BLaER1 treated with 17β-estradiol and CSF1 and Interleukin-3, amounts not matched to agents 10 nM and 100 nM (cell line): Measurements from ENCODE around the gene SAFB2.

Source experiments
- H3K27ac ChIP-seq, 11 experiments: shearing (Covaris generic); formaldehyde crosslinking; 2 replicates each; pipeline ENCODE4 v1.8.1; 2022
- H3K27me3 ChIP-seq, 11 experiments: shearing (Covaris generic); formaldehyde crosslinking; 2 replicates each; pipeline ENCODE4 v1.8.1; 2022
- H3K36me3 ChIP-seq, 11 experiments: shearing (Covaris generic); formaldehyde crosslinking; 2 replicates each; pipeline ENCODE4 v1.8.1; 2022
- H3K4me1 ChIP-seq, 10 experiments: shearing (Covaris generic); formaldehyde crosslinking; 2 replicates each; pipeline ENCODE4 v1.8.1; 2022
- H3K4me2 ChIP-seq, 11 experiments: shearing (Covaris generic); formaldehyde crosslinking; 2 replicates each; pipeline ENCODE4 v1.8.1; 2022
- H3K4me3 ChIP-seq, 10 experiments: shearing (Covaris generic); formaldehyde crosslinking; 2 replicates each; pipeline ENCODE4 v1.8.1; 2022
- H3K9ac ChIP-seq, 11 experiments: shearing (Covaris generic); formaldehyde crosslinking; 2 replicates each; pipeline ENCODE4 v1.8.1; 2022
- H3K9me3 ChIP-seq, 11 experiments: shearing (Covaris generic); formaldehyde crosslinking; replicated peaks in 1 of 11; 2 replicates each; pipeline ENCODE4 v1.8.1; 2022
- H4K20me1 ChIP-seq, 11 experiments: shearing (Covaris generic); formaldehyde crosslinking; 2 replicates each; pipeline ENCODE4 v1.8.1; 2022
- Cebpa-rat ChIP-seq, 11 experiments: shearing (Covaris generic); IDR thresholded peaks; 2 replicates each; pipeline ENCODE4 v1.8.1; 2022

The SAFB2 gene

GRCh38 chr19:5560156-5560555, 62.4 kb downstream of the SAFB2 start:
- Histone ChIP-seq H3K9me3 (peaks cover 8 to 14% (median 10%) of the 10 kb centered on the region in 11 experiments), H3K27me3 (no peaks in the 10 kb centered on the region), H3K4me1 (peaks cover 0 to 32% (median 16%) of the 10 kb centered on the region in 10 experiments; a peak in 18 of 20 replicates), H3K36me3 (no peaks in the 10 kb centered on the region; a peak in 1 of 22 replicates), H3K4me2 (no peak overlapping the region), H4K20me1 (peaks cover 0 to 6% (median 0%) of the 10 kb centered on the region in 11 experiments; a peak in 3 of 22 replicates), H3K9ac (no peak overlapping the region), H3K4me3 (no peak overlapping the region), H3K27ac (no peak overlapping the region)
- TF ChIP-seq Cebpa-rat (IDR thresholded peaks at IDR 0.05): no peak

DNA sequence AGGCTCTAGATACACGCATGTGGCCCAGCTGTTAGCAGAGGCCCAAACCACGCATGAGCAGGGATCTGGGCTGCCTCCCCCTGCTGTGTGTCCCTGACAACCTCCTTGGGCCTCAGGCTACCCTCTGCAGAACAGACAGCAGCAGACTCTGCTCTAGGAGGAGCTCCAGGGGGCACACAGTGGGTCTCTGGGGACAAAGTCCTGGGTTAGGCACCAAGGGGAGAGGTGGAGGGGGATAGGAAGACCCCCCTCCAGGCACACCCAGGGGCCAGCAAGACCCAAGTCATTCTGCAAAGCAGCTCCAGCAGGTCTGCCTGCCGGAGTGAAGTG, 62.8 kb downstream of the SAFB2 start:
- Histone ChIP-seq H3K4me3 (no peak overlapping the region), H3K4me2 (no peak overlapping the region), H3K36me3 (no peaks in the 10 kb centered on the region; a peak in 1 of 22 replicates), H3K9me3 (peaks cover 8 to 14% (median 10%) of the 10 kb centered on the region in 11 experiments), H3K27ac (no peak overlapping the region), H3K9ac (no peak overlapping the region), H4K20me1 (peaks cover 0 to 6% (median 0%) of the 10 kb centered on the region in 11 experiments; a peak in 3 of 22 replicates), H3K4me1 (peaks cover 0 to 32% (median 16%) of the 10 kb centered on the region in 10 experiments; a peak in 18 of 20 replicates), H3K27me3 (no peaks in the 10 kb centered on the region)
- TF ChIP-seq Cebpa-rat (IDR thresholded peaks at IDR 0.05): no peak

DNA sequence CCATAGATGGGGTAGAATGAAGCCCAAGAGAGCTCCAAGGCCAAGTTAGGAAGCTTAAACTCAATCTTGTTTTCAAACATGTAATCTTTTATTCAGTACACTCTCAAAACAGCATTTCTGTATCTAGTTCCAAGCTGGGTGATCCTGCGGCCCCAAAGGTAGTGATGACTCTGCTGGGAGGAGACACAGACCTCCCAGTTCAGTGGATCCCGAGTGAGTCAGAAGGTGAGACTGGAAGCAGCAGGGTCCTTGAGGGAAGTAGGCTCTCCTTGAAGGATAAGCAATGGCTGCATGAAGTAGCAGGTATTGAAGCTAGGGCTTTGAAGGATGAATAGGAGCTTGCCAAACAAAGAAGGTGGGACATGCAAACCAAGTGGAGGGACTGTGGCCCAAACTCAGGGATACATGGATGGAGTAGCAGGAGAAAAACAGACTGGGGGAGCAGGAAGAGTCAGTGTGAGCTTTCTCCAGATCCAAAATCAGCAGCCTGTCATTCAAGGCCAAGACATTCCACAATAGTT, 64.4 kb downstream of the SAFB2 start:
- H3K4me1 ChIP-seq: peaks cover 0 to 19% (median 11%) of the 10 kb centered on the region in 10 experiments; a peak in 17 of 20 replicates
- peak overlapping the region in 8 of 11 experiments; percentile 39 to 71 (median 56); a peak in 12 of 22 replicates for H3K4me2 ChIP-seq
- H3K9me3 ChIP-seq: peaks cover 8 to 14% (median 10%) of the 10 kb centered on the region in 11 experiments
- H3K27ac ChIP-seq: no peak overlapping the region
- no peak for TF ChIP-seq Cebpa-rat (IDR thresholded peaks at IDR 0.05)
- no peak overlapping the region for H3K4me3 ChIP-seq
- no peaks in the 10 kb centered on the region; a peak in 1 of 22 replicates for H3K36me3 ChIP-seq
- H3K27me3 ChIP-seq: no peaks in the 10 kb centered on the region
- no peak overlapping the region for H3K9ac ChIP-seq
- peaks cover 0 to 6% (median 0%) of the 10 kb centered on the region in 11 experiments; a peak in 3 of 22 replicates for H4K20me1 ChIP-seq

DNA sequence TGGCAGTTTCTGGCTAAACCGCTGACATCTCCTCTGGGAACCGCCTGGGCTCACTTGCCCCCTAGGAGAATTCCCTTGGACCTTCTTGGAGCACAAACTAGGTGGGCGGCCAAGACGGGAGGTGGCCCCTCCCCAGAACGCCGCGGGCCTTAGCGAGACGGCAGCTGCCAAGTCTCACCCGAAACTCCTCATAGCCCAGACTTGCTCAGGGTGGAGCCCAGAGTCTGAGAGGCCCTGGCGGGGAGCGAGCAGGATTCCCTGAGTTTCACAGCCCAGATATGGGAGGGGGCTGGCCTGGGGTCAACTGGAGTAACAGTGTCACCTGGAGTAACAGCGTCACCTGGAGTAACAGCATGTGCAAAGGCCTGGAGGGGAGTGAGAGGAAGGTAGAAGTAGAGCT, 64.9 kb downstream of the SAFB2 start:
- Histone ChIP-seq H3K36me3 (no peaks in the 10 kb centered on the region; a peak in 1 of 22 replicates), H4K20me1 (peaks cover 0 to 6% (median 0%) of the 10 kb centered on the region in 11 experiments; a peak in 3 of 22 replicates), H3K27me3 (no peaks in the 10 kb centered on the region), H3K4me1 (peaks cover 0 to 19% (median 11%) of the 10 kb centered on the region in 10 experiments; a peak in 17 of 20 replicates), H3K4me2 (peak overlapping the region; percentile 2 to 71 (median 47); a peak in 21 of 22 replicates), H3K4me3 (no peak overlapping the region), H3K27ac (no peak overlapping the region), H3K9me3 (peaks cover 8 to 14% (median 10%) of the 10 kb centered on the region in 11 experiments), H3K9ac (0 out of 22 replicates have a peak overlapping the region, but pooled peaks of 1 of the 11 experiments have one; percentile 23)
- TF ChIP-seq Cebpa-rat (IDR thresholded peaks at IDR 0.05): no peak

DNA sequence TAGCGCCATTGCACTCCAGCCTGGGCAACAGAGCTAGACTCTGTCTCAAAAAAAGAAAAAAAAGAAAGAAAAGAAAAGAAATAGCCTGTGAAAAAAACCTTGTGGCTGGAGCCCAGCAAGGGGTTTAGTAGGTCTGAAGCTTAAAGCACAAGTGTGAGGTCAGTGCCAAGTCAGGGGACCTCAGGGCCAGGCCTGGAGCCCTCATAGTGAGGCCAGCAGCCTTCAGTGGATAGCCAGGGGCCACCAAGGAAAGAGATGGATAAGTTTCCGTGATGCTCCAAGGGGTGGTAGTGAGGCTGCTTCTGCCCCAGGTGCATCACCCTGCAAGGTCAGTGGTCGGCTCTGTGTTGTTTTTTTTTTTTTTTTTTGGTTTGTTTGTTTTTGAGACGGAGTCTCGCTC, 67.7 kb downstream of the SAFB2 start:
- Histone ChIP-seq H3K9ac (no peak overlapping the region), H3K27ac (no peak overlapping the region), H3K9me3 (no peaks in the 10 kb centered on the region), H4K20me1 (peaks cover 0 to 6% (median 0%) of the 10 kb centered on the region in 11 experiments; a peak in 3 of 22 replicates), H3K27me3 (no peaks in the 10 kb centered on the region), H3K4me2 (no peak overlapping the region), H3K36me3 (no peaks in the 10 kb centered on the region), H3K4me1 (peaks cover 0 to 19% (median 11%) of the 10 kb centered on the region in 10 experiments; a peak in 17 of 20 replicates), H3K4me3 (no peak overlapping the region)
- no peak for TF ChIP-seq Cebpa-rat (IDR thresholded peaks at IDR 0.05)

DNA sequence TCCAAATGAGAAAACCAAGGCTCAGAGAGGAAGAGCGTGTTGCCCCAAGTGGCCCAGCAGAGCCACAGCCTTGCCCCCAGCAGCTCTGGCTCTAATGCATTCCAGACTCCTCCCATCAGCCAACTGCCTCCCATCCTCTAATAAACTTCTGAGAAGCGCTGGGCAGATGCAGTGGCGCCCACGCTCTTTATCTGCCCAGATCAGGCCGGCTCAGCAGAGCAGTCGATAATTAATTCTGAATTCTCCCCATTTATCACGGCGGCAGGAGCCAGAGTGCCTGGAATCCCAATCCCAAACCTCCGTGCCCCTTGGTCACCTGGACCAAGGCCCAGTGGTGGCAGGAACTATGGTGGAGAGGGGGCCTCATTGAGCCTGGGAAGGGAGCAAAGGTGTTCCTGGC, 68.7 kb downstream of the SAFB2 start:
- TF ChIP-seq Cebpa-rat (IDR thresholded peaks at IDR 0.05): no peak
- Histone ChIP-seq H3K4me3 (no peak overlapping the region), H3K9ac (no peak overlapping the region), H3K36me3 (no peaks in the 10 kb centered on the region), H3K4me2 (peak overlapping the region in 2 of 11 experiments; percentile 1 to 18; a peak in 1 of 22 replicates), H3K27ac (no peak overlapping the region), H3K27me3 (no peaks in the 10 kb centered on the region), H3K4me1 (peaks cover 0 to 19% (median 11%) of the 10 kb centered on the region in 10 experiments; a peak in 17 of 20 replicates), H4K20me1 (peaks cover 0 to 6% (median 0%) of the 10 kb centered on the region in 11 experiments; a peak in 3 of 22 replicates), H3K9me3 (no peaks in the 10 kb centered on the region)

DNA sequence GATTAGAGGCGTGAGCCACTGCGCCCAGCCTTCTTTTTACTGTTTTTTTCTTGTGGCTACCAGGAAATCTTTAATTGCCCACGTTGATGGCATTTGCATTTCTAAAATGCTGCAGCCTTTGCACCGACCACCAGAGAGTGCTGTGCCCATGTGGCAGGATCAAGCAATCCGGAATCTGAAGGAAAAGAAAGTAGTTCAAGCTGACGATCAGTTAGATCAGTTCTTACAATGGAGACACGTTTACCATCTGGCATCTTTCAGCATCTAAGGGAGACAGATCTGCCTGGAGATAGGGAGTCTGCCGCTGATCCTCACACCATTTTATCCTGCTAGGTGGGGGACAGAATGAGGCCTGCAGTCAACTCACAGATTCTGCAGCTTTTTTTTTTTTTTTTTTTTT, 74.7 kb downstream of the SAFB2 start:
- Histone ChIP-seq H3K27me3 (no peaks in the 10 kb centered on the region), H3K4me1 (peaks cover 0 to 5% (median 0%) of the 10 kb centered on the region in 10 experiments; a peak in 1 of 20 replicates), H3K9ac (peak overlapping the region in 1 of 11 experiments; percentile 46; a peak in 1 of 22 replicates), H3K9me3 (no peaks in the 10 kb centered on the region), H3K4me2 (peak overlapping the region in 3 of 11 experiments; percentile 15 to 21 (median 21); a peak in 3 of 22 replicates), H3K36me3 (no peaks in the 10 kb centered on the region), H3K4me3 (no peak overlapping the region), H3K27ac (no peak overlapping the region), H4K20me1 (no peaks in the 10 kb centered on the region)
- no peak for TF ChIP-seq Cebpa-rat (IDR thresholded peaks at IDR 0.05)

DNA sequence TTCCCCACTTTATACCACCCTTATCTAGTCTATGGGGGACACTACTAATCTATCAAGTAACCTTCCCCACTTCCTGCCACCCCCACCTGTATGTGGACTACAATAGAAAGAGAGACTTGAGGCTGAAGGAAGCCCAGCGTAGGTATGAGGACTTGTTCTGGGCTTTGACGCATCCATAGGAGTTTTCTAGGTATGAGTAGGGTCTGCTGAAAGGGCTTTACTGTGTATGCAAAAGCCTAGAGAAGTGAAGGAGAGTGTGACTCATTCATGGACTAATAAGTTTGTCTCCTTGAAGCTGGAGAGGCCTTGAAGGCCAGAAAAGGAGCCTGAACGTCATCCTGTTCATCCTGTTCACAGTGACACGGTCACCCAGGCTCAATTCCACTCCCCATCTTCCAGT, 76.6 kb downstream of the SAFB2 start:
- Histone ChIP-seq H3K9ac (no peak overlapping the region), H3K4me1 (peaks cover 0 to 5% (median 0%) of the 10 kb centered on the region in 10 experiments; a peak in 1 of 20 replicates), H3K4me3 (no peak overlapping the region), H3K4me2 (no peak overlapping the region), H3K27ac (no peak overlapping the region), H3K36me3 (no peaks in the 10 kb centered on the region), H4K20me1 (no peaks in the 10 kb centered on the region), H3K27me3 (no peaks in the 10 kb centered on the region), H3K9me3 (no peaks in the 10 kb centered on the region)
- no peak for TF ChIP-seq Cebpa-rat (IDR thresholded peaks at IDR 0.05)

GRCh38 chr19:5545051-5545450, 77.5 kb downstream of the SAFB2 start:
- Histone ChIP-seq H3K4me3 (no peak overlapping the region), H3K27ac (no peak overlapping the region), H3K27me3 (no peaks in the 10 kb centered on the region), H3K4me2 (no peak overlapping the region), H4K20me1 (no peaks in the 10 kb centered on the region), H3K9ac (no peak overlapping the region), H3K9me3 (no peaks in the 10 kb centered on the region), H3K4me1 (peaks cover 0 to 5% (median 0%) of the 10 kb centered on the region in 10 experiments; a peak in 3 of 20 replicates), H3K36me3 (no peaks in the 10 kb centered on the region)
- TF ChIP-seq Cebpa-rat (IDR thresholded peaks at IDR 0.05): no peak
